Measurements from ENCODE around the gene TTBK2.

Gene TTBK2

GRCh38 chr15:42720071-42720470, 200.5 kb downstream of the TTBK2 start:
- no peak overlapping the region for H2AFZ ChIP-seq (ENCODE audit: low read length)
- H3K79me2 ChIP-seq (ENCODE audit: insufficient read depth, low read length): no peaks in the 10 kb centered on the region
- peaks cover 64% of the 10 kb centered on the region for H3K36me3 ChIP-seq (ENCODE audit: insufficient read depth, low read length)

GRCh38 chr15:42719043-42719442, 201.5 kb downstream of the TTBK2 start:
- H3K36me3 ChIP-seq (ENCODE audit: insufficient read depth, low read length): peaks cover 54% of the 10 kb centered on the region; the same call in 1 of the 2 replicates
- no peak overlapping the region for H2AFZ ChIP-seq (ENCODE audit: low read length)
- no peak overlapping the region for H3K4me3 ChIP-seq (ENCODE audit: low read depth, low read length, poor library complexity, severe bottlenecking)
- H3K79me2 ChIP-seq (ENCODE audit: insufficient read depth, low read length): no peaks in the 10 kb centered on the region
- no peaks in the 10 kb centered on the region for H3F3A ChIP-seq (ENCODE audit: insufficient read depth, low read length)
- H3K4me1 ChIP-seq (ENCODE audit: insufficient read depth, low read length, severe bottlenecking): no peaks in the 10 kb centered on the region
- no peaks in the 10 kb centered on the region for H3K27me3 ChIP-seq (ENCODE audit: insufficient read depth, low read length)
- no peaks in the 10 kb centered on the region for H3K9me3 ChIP-seq (ENCODE audit: low read length)
- no peaks in the 10 kb centered on the region for H4K20me1 ChIP-seq (ENCODE audit: insufficient read depth, low read length)
- TF ChIP-seq CTCF (IDR thresholded peaks at IDR 0.05; ENCODE audit: low read length) (no peak), EZH2 (IDR thresholded peaks at IDR 0.05; ENCODE audit: borderline replicate concordance, low read length) (no peak)
- H3K27ac ChIP-seq (ENCODE audit: low read depth, low read length, poor library complexity, severe bottlenecking): no peak overlapping the region
- H3K4me2 ChIP-seq (ENCODE audit: low read length): no peak overlapping the region
- H3K9ac ChIP-seq (ENCODE audit: low read length): no peak overlapping the region
- H3K9me2 ChIP-seq (ENCODE audit: low read depth, low read length): no peaks in the 10 kb centered on the region

More at GRCh38 chr15:42720071-42720470, 200.5 kb downstream of the TTBK2 start:
- Histone ChIP-seq H3F3A (ENCODE audit: insufficient read depth, low read length) (no peaks in the 10 kb centered on the region), H3K4me2 (ENCODE audit: low read length) (no peak overlapping the region), H3K27ac (ENCODE audit: low read depth, low read length, poor library complexity, severe bottlenecking) (no peak overlapping the region), H3K9ac (ENCODE audit: low read length) (no peak overlapping the region), H3K27me3 (ENCODE audit: insufficient read depth, low read length) (no peaks in the 10 kb centered on the region), H4K20me1 (ENCODE audit: insufficient read depth, low read length) (no peaks in the 10 kb centered on the region), H3K4me1 (ENCODE audit: insufficient read depth, low read length, severe bottlenecking) (no peaks in the 10 kb centered on the region), H3K4me3 (ENCODE audit: low read depth, low read length, poor library complexity, severe bottlenecking) (no peak overlapping the region), H3K9me2 (ENCODE audit: low read depth, low read length) (no peaks in the 10 kb centered on the region), H3K9me3 (ENCODE audit: low read length) (no peaks in the 10 kb centered on the region)
- TF ChIP-seq EZH2 (IDR thresholded peaks at IDR 0.05; ENCODE audit: borderline replicate concordance, low read length): no peak
- no peak for TF ChIP-seq CTCF (IDR thresholded peaks at IDR 0.05; ENCODE audit: low read length)

GRCh38 chr15:42716626-42717025, 204.0 kb downstream of the TTBK2 start:
- TF ChIP-seq EZH2 (IDR thresholded peaks at IDR 0.05; ENCODE audit: borderline replicate concordance, low read length) (no peak), CTCF (IDR thresholded peaks at IDR 0.05; ENCODE audit: low read length) (no peak)
- Histone ChIP-seq H3K36me3 (ENCODE audit: insufficient read depth, low read length) (peaks cover 31% of the 10 kb centered on the region; the same call in 1 of the 2 replicates), H4K20me1 (ENCODE audit: insufficient read depth, low read length) (no peaks in the 10 kb centered on the region)

More at GRCh38 chr15:42716626-42717025, 204.0 kb downstream of the TTBK2 start:
- Histone ChIP-seq H3K4me1 (ENCODE audit: insufficient read depth, low read length, severe bottlenecking) (no peaks in the 10 kb centered on the region), H3K27ac (ENCODE audit: low read depth, low read length, poor library complexity, severe bottlenecking) (no peak overlapping the region), H3K79me2 (ENCODE audit: insufficient read depth, low read length) (no peaks in the 10 kb centered on the region), H3K9me2 (ENCODE audit: low read depth, low read length) (no peaks in the 10 kb centered on the region), H3K4me3 (ENCODE audit: low read depth, low read length, poor library complexity, severe bottlenecking) (no peak overlapping the region), H3K9me3 (ENCODE audit: low read length) (no peaks in the 10 kb centered on the region), H3K4me2 (ENCODE audit: low read length) (no peak overlapping the region), H3K27me3 (ENCODE audit: insufficient read depth, low read length) (no peaks in the 10 kb centered on the region), H3K9ac (ENCODE audit: low read length) (no peak overlapping the region), H3F3A (ENCODE audit: insufficient read depth, low read length) (no peaks in the 10 kb centered on the region), H2AFZ (ENCODE audit: low read length) (no peak overlapping the region)
